NB4 (cell line): ENCODE results near the gene ATF5.

ENCODE experiments used
- CTCF ChIP-seq: IDR thresholded peaks from one replicate; pipeline ENCODE4 v1.5.1; 2012; ENCODE audit warnings: low read depth, low read length
- MAX ChIP-seq: IDR thresholded peaks from 2 replicates; pipeline ENCODE4 v1.6.1; 2011; ENCODE audit warnings: low read depth, low read length
- MYC ChIP-seq: IDR thresholded peaks from 2 replicates; pipeline ENCODE4 v1.6.1; 2011; ENCODE audit warnings: low read depth, low read length
- POLR2A ChIP-seq: IDR thresholded peaks from 2 replicates; pipeline ENCODE4 v1.6.1; 2011; ENCODE audit warnings: mild to moderate bottlenecking; ENCODE audit not compliant: insufficient read length; ENCODE audit errors: extremely low read depth

- TF ChIP-seq CTCF (no peak), POLR2A (no peak), MYC (no peak), MAX (no peak)
Observed at GRCh38 chr19:49950956-49951526, 22.0 kb downstream of the ATF5 start.
